Transverse colon (tissue), 4 donors: ENCODE results near the gene EFNB3. TPM values are rescaled to one million over a fixed set of nuclear protein-coding genes. Genes with fewer than 3 reads are reported as not detected.

Source experiments
- DNase-seq: peaks from one replicate; pipeline ENCODE4 v3.0.0-alpha.2; 2019
- H3K27ac ChIP-seq, 4 donors: fragments of 200-600 bp; sonication (generic); 2 replicates each; pipeline ENCODE4 v1.5.1; 2016 to 2018; ENCODE audit warnings: inconsistent platforms in 4 of 4
- H3K27me3 ChIP-seq: fragments of 200-600 bp; sonication (generic); 2 replicates; pipeline ENCODE4 v1.5.1; 2017; ENCODE audit warnings: inconsistent platforms
- H3K36me3 ChIP-seq, 4 donors: fragments of 200-600 bp; sonication (generic); 2 replicates each; pipeline ENCODE4 v1.5.1; 2017 to 2019; ENCODE audit warnings: inconsistent platforms in 4 of 4
- H3K4me1 ChIP-seq, 4 donors: fragments of 200-600 bp; sonication (generic); 2 replicates each; pipeline ENCODE4 v1.5.1; 2017 to 2020; ENCODE audit warnings: inconsistent platforms in 4 of 4
- H3K4me3 ChIP-seq, 4 donors: fragments of 200-600 bp; sonication (generic); 1 replicate in 1 of 4; 2 replicates in 3 of 4; pipeline versions ENCODE4 v1.5.1 to v1.6.1; 2017 to 2019; ENCODE audit warnings: inconsistent platforms in 4 of 4
- H3K9me3 ChIP-seq, 2 donors: fragments of 200-600 bp; sonication (generic); 2 replicates each; pipeline ENCODE4 v1.5.1; 2017 to 2019; ENCODE audit warnings: inconsistent platforms in 2 of 2
- CTCF ChIP-seq, 5 experiments: fragments of 200-600 bp in 3 of 5; fragments of 450-650 bp in 2 of 5; sonication (generic) in 3 of 5; IDR thresholded peaks; 1 replicate in 2 of 5; 2 replicates in 3 of 5; pipeline ENCODE4 v1.5.1; 2016 to 2017; ENCODE audit warnings: antibody characterized with exemption in 5 of 5, inconsistent platforms in 3 of 5, mild to moderate bottlenecking in 2 of 5, moderate library complexity in 1 of 5
- EP300 ChIP-seq: sonication (generic); formaldehyde crosslinking; IDR thresholded peaks from one replicate; pipeline ENCODE4 v1.6.1; 2017; ENCODE audit warnings: antibody characterized with exemption, low read depth
- POLR2A ChIP-seq: fragments of 450-650 bp; IDR thresholded peaks from one replicate; pipeline ENCODE4 v1.6.1; 2016; ENCODE audit warnings: antibody characterized with exemption, mild to moderate bottlenecking, moderate library complexity
- POLR2AphosphoS5 ChIP-seq, 3 donors: sonication (generic); formaldehyde crosslinking; IDR thresholded peaks; one replicate each; pipeline ENCODE4 v1.6.1; 2016; ENCODE audit warnings: antibody characterized with exemption in 3 of 3
- WGBS, 2 donors: methylation state at CpG; one replicate each; pipeline ENCODE4 v1.1.5; 2018; ENCODE audit warnings: low coverage in 1 of 2; 5-methylcytosine and 5-hydroxymethylcytosine counted together
- in situ Hi-C, 4 donors: fragments of 200-750 bp; cut with MboI; loops; one replicate each; pipeline versions ENCODE4 v1.15.0 to v1.15.1; 2017; ENCODE audit warnings: low sequenced_read_pairs in 3 of 4, low pct_ligation_motif_present in 1 of 4, low pct_unique_long_range_greater_than_20kb in 1 of 4
- intact Hi-C: fragments of 100-400 bp; cut with DNase I; formaldehyde crosslinking; loops from one replicate; pipeline ENCODE4 v1.15.1; 2023; ENCODE audit warnings: low total_unique reads
- total RNA-seq, 4 donors: library from RNA; depleted of rRNA; stranded (reverse); fragments of >200 nt; gene quantifications; one replicate each; pipeline ENCODE4 v1.1.0, GENCODE V29; 2016

EFNB3 gene
- total RNA-seq, 4 donors from 2014 or later = 0.32 to 0.41 TPM; not detected in 2

GRCh38 chr17:7729816-7730215 lies 24.8 kb downstream of the EFNB3 start:
- no peaks in the 10 kb centered on the region for H3K9me3 ChIP-seq
- WGBS, 2 donors = 52 to 71% methylated on average over 1 of the region's 1 CpG
- H3K36me3 ChIP-seq = no peaks in the 10 kb centered on the region
- H3K27me3 ChIP-seq = peaks cover 3% of the 10 kb centered on the region
- in situ Hi-C loops (no loop called here), intact Hi-C loops (loop anchor here (2.0 kb wide), 1 partner anchor 63 kb away; no protein-coding TSS in a partner anchor)
- no peak overlapping the region for H3K4me3 ChIP-seq
- TF ChIP-seq POLR2AphosphoS5 (IDR thresholded peaks at IDR 0.05) (no peak), EP300 (no peak), POLR2A (no peak), CTCF (IDR thresholded peaks at IDR 0.05) (no peak)
- no peak overlapping the region for H3K27ac ChIP-seq
- H3K4me1 ChIP-seq = no peaks in the 10 kb centered on the region
- DNase-seq = no peak

GRCh38 chr17:7732981-7733539 lies 28.1 kb downstream of the EFNB3 start:
- no peaks in the 10 kb centered on the region for H3K9me3 ChIP-seq
- no peak overlapping the region for H3K4me3 ChIP-seq
- no peak for TF ChIP-seq EP300
- no peak for TF ChIP-seq POLR2A
- no peak for TF ChIP-seq POLR2AphosphoS5 (IDR thresholded peaks at IDR 0.05)
- no peak for TF ChIP-seq CTCF (IDR thresholded peaks at IDR 0.05)
- H3K27me3 ChIP-seq = peaks cover 6% of the 10 kb centered on the region
- DNase-seq = no peak
- intact Hi-C loops (no loop called here), in situ Hi-C loops (no loop called here)
- 86 to 88% methylated on average over 5 to 14 of the region's 14 CpGs for WGBS, 2 donors
- H3K4me1 ChIP-seq = no peaks in the 10 kb centered on the region
- no peak overlapping the region for H3K27ac ChIP-seq
- H3K36me3 ChIP-seq = no peaks in the 10 kb centered on the region

GRCh38 chr17:7737601-7738000 lies 32.6 kb downstream of the EFNB3 start:
- in situ Hi-C loops (no loop called here), intact Hi-C loops (no loop called here)
- Histone ChIP-seq H3K4me3 (no peak overlapping the region), H3K36me3 (no peaks in the 10 kb centered on the region), H3K9me3 (no peaks in the 10 kb centered on the region), H3K27me3 (peaks cover 23% of the 10 kb centered on the region), H3K4me1 (no peaks in the 10 kb centered on the region), H3K27ac (no peak overlapping the region)
- TF ChIP-seq POLR2AphosphoS5 (IDR thresholded peaks at IDR 0.05) (no peak), POLR2A (no peak), EP300 (no peak), CTCF (IDR thresholded peaks at IDR 0.05) (no peak)
- DNase-seq = no peak
- WGBS, 2 donors = 63 to 82% methylated on average over 1 to 5 of the region's 5 CpGs

- no peak overlapping the region for H3K4me3 ChIP-seq
- H3K9me3 ChIP-seq = no peaks in the 10 kb centered on the region
- H3K27me3 ChIP-seq = peaks cover 23% of the 10 kb centered on the region
- in situ Hi-C loops = loop anchor here in 1 of 4 donors (10.0 kb wide), 1 partner anchor 75 kb away; no protein-coding TSS in a partner anchor
- TF ChIP-seq CTCF (IDR thresholded peaks at IDR 0.05) (no peak), POLR2A (no peak), EP300 (no peak), POLR2AphosphoS5 (IDR thresholded peaks at IDR 0.05) (no peak)
- 57 to 86% methylated on average over 2 to 14 of the region's 14 CpGs for WGBS, 2 donors
- peaks cover 0 to 6% (median 3%) of the 10 kb centered on the region in 4 donors for H3K4me1 ChIP-seq
- H3K27ac ChIP-seq = no peak overlapping the region
- H3K36me3 ChIP-seq = no peaks in the 10 kb centered on the region
- no peak for DNase-seq
- intact Hi-C loops = loop anchor here (10.0 kb wide), 1 partner anchor 115 kb away; the partner anchor contains the start of genes CYB5D1, NAA38 and TMEM88
These were observed 34.7 kb downstream of the EFNB3 start for GRCh38 chr17:7739746-7740145.
